Measurements from ENCODE around the gene PTPRN2. TPM values are rescaled to one million over a fixed set of nuclear protein-coding genes. Genes with fewer than 3 reads are reported as not detected.

Gene PTPRN2
- total RNA-seq, 1 experiment from 2014 or later = 2.1 TPM

GRCh38 chr7:158490171-158490782 lies 97.3 kb downstream of the PTPRN2 start:
- ATAC-seq = no peak
- no peaks in the 10 kb centered on the region for H3K36me3 ChIP-seq (ENCODE audit: control insufficient read depth in 1 of 2, insufficient read depth in 2 of 2, low read length in 2 of 2)

More at GRCh38 chr7:158490171-158490782, 97.3 kb downstream of the PTPRN2 start:
- POLR2A ChIA-PET = no interaction called here
- H3K9ac ChIP-seq (ENCODE audit: low read length) = no peak overlapping the region
- no peak overlapping the region for H3K4me2 ChIP-seq (ENCODE audit: low read length)
- RAD21 ChIA-PET (ENCODE audit: low non-redundant PET in 1 of 2, low total read pairs in 2 of 2, uncharacterized antibody in 2 of 2, unreplicated experiment in 2 of 2) = no interaction called here
- H3K4me1 ChIP-seq (ENCODE audit: control insufficient read depth in 1 of 2, insufficient read depth in 2 of 2, low read length in 2 of 2) = no peaks in the 10 kb centered on the region
- no peak overlapping the region for H2AFZ ChIP-seq (ENCODE audit: low read depth, low read length, poor library complexity, severe bottlenecking)
- CTCF ChIA-PET = no interaction called here
- intact Hi-C loops (cut with micrococcal nuclease) = no loop called here
- H4K20me1 ChIP-seq (ENCODE audit: insufficient read depth) = no peaks in the 10 kb centered on the region
- no TSS peak for BruUV-seq (replicated peaks)
- H3K79me2 ChIP-seq (ENCODE audit: insufficient read depth, low read length) = no peaks in the 10 kb centered on the region
- H3K27me3 ChIP-seq (ENCODE audit: insufficient read depth, low read length) = no peaks in the 10 kb centered on the region
- H3K9me2 ChIP-seq (ENCODE audit: insufficient read depth) = no peaks in the 10 kb centered on the region
- no peaks in the 10 kb centered on the region for H3K9me3 ChIP-seq (ENCODE audit: control insufficient read depth in 1 of 2, insufficient read depth in 1 of 2, low read depth in 1 of 2, low read length in 2 of 2)
- H3K27ac ChIP-seq (ENCODE audit: low read depth, low read length) = no peak overlapping the region
- TF ChIP-seq YY1 (IDR thresholded peaks at IDR 0.05; ENCODE audit: extremely low read depth, insufficient replicate concordance, low read depth, low read length) = no peak
- no peak for TF ChIP-seq ZBTB33 (IDR thresholded peaks at IDR 0.05; ENCODE audit: extremely low read depth, insufficient replicate concordance, low read length)
- no peak for TF ChIP-seq ZFX (IDR thresholded peaks at IDR 0.05)
- no peak for TF ChIP-seq SP1 (IDR thresholded peaks at IDR 0.05; ENCODE audit: low read depth)
- no peak for TF ChIP-seq SRF (IDR thresholded peaks at IDR 0.05; ENCODE audit: low read depth)
- no peak for TF ChIP-seq POLR2A (IDR thresholded peaks at IDR 0.05; ENCODE audit: borderline replicate concordance, extremely low read depth, insufficient read depth, insufficient read length)
- no peak for TF ChIP-seq EZH2phosphoT487 (IDR thresholded peaks at IDR 0.05; ENCODE audit: borderline replicate concordance)
- no peak for TF ChIP-seq REST (IDR thresholded peaks at IDR 0.05; ENCODE audit: low read depth)
- no peak for TF ChIP-seq FOSL1 (IDR thresholded peaks at IDR 0.05; ENCODE audit: low read depth)
- no peak for TF ChIP-seq ZNF274 (IDR thresholded peaks at IDR 0.05; ENCODE audit: low read depth, low read length)
- no peak overlapping the region for H3K4me3 ChIP-seq (replicated peaks in 1 of 2; ENCODE audit: low read depth in 1 of 2, low read length in 2 of 2)
- DNase-seq (ENCODE audit: low read depth, low spot score) = no peak
